Muscle of leg (tissue), 11 donors: ENCODE data around the gene RIMBP2. TPM values are rescaled to one million over a fixed set of nuclear protein-coding genes. Genes with fewer than 3 reads are reported as not detected.

Experiments
- DNase-seq: peaks from one replicate; pipeline ENCODE4 v3.0.0; 2013
- H3K27ac ChIP-seq: one replicate; pipeline ENCODE4 v1.5.1; 2013; ENCODE audit warnings: mild to moderate bottlenecking, low read length, control low read depth
- H3K27me3 ChIP-seq: one replicate; pipeline ENCODE4 v1.6.1; 2013; ENCODE audit warnings: low read length; ENCODE audit not compliant: control insufficient read depth, insufficient read depth
- H3K36me3 ChIP-seq: one replicate; pipeline ENCODE4 v1.6.1; 2013; ENCODE audit warnings: low read length; ENCODE audit not compliant: control insufficient read depth, insufficient read depth
- H3K4me1 ChIP-seq: one replicate; pipeline ENCODE4 v1.6.1; 2013; ENCODE audit warnings: low read length; ENCODE audit not compliant: control insufficient read depth, insufficient read depth
- H3K4me3 ChIP-seq: one replicate; pipeline ENCODE4 v1.5.1; 2013; ENCODE audit warnings: low read length, control low read depth
- H3K9me3 ChIP-seq: replicated peaks from 2 replicates; pipeline ENCODE4 v1.6.1; 2013; ENCODE audit warnings: low read depth, low read length; ENCODE audit not compliant: control insufficient read depth
- WGBS: methylation state at CpG from one replicate; pipeline ENCODE4 v1.1.5; 2013; ENCODE audit warnings: missing lambda C conversion rate; ENCODE audit not compliant: insufficient coverage; 5-methylcytosine and 5-hydroxymethylcytosine counted together
- polyA plus RNA-seq, 8 donors: library from polyadenylated mRNA; unstranded; fragments of 120-200 nt; gene quantifications; one replicate each; pipeline versions ENCODE4 v1.2.1 to v1.2.3, GENCODE V29; 2013; ENCODE audit warnings: inconsistent platforms in 1 of 8, low replicate concordance in 1 of 8; ENCODE audit not compliant: insufficient read length in 8 of 8, insufficient read depth in 1 of 8
- total RNA-seq: library from RNA; stranded (reverse); fragments of 120-200 nt; gene quantifications from one replicate; pipeline ENCODE4 v1.2.4, GENCODE V29; 2013

The RIMBP2 gene
- total and polyA plus RNA-seq, 9 donors: 0.46 to 2.1 (median 0.87) TPM

- H3K4me3 ChIP-seq: no peak overlapping the region
- peaks cover 6% of the 10 kb centered on the region for H3K9me3 ChIP-seq
- no peaks in the 10 kb centered on the region for H3K4me1 ChIP-seq
- DNase-seq: no peak
- H3K27ac ChIP-seq: no peak overlapping the region
- no peaks in the 10 kb centered on the region for H3K36me3 ChIP-seq
- WGBS: no CpG with 5 or more reads among the region's 1 CpG
- no peaks in the 10 kb centered on the region for H3K27me3 ChIP-seq
These were observed 150.9 kb downstream of the RIMBP2 start for GRCh38 chr12:130565189-130565588.

DNA sequence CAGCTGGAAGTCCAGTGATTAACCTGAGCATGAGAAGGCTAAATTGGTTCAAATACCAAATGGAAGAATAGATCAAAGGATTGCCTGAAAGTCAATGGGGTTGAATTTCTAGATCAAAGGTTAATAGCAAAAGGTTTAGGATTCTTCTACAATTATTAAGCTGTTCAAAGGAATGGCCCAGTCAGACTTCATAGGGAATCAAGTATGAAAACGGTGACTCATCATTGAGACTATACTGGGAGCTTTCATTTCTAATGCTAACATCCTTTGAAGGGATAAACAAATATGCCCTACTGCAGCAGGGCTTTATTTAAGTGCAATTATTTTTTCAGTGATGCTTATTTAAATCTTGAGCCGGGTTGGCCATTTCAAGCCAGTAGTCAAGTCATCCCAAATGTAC is 152.8 kb downstream of the RIMBP2 start:
- no peaks in the 10 kb centered on the region for H3K27me3 ChIP-seq
- peaks cover 6% of the 10 kb centered on the region for H3K9me3 ChIP-seq
- H3K4me3 ChIP-seq: no peak overlapping the region
- DNase-seq: no peak
- H3K4me1 ChIP-seq: no peaks in the 10 kb centered on the region
- H3K36me3 ChIP-seq: no peaks in the 10 kb centered on the region
- no peak overlapping the region for H3K27ac ChIP-seq
- no CpG with 5 or more reads among the region's 2 CpGs for WGBS

DNA sequence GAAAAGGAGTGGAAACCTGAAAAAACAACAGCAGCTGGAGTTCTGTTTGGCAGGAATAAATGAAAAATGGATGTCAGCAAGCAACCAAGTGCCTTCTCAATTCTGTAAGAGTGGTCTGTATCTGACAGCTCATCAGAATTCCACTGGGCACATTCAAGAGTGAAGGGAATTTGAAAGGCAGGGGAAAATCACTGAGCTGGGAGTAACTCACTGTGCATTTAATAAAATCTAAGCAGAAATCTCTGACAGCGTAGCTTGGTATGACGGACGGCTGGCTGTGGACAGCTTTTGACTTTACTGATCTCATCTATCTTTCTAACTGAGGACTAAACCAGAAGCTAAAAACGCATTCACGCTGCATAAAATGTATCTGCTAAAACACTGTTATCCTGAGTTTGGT is 153.4 kb downstream of the RIMBP2 start:
- no peaks in the 10 kb centered on the region for H3K27me3 ChIP-seq

GRCh38 chr12:130560321-130560720 is 155.8 kb downstream of the RIMBP2 start:
- H3K27me3 ChIP-seq: no peaks in the 10 kb centered on the region
- WGBS: 90% methylated on average over 8 of the region's 11 CpGs

More for the DNA sequence above, 153.4 kb downstream of the RIMBP2 start:
- Histone ChIP-seq H3K4me3 (no peak overlapping the region), H3K9me3 (peaks cover 6% of the 10 kb centered on the region), H3K36me3 (no peaks in the 10 kb centered on the region), H3K27ac (no peak overlapping the region), H3K4me1 (no peaks in the 10 kb centered on the region)
- no peak for DNase-seq
- 48% methylated on average over 5 of the region's 5 CpGs for WGBS

DNA sequence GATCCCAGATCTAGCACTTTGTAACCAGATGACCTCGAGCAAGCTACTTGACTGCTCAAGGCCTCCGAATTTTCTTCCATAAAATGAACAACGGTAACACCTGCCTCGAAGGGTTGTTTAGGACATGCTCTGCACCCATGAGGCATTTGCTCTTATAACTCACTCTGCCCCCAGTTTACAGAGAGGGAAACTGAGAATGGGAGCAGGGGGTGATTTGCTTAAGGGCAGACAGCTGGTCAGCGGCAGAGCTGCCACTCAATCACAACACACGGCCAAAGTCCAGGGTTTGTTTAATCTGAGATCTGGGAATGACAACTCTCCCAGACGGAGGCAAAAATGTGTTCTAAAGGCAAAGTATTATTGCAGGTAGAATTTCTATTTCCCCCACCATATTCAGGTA is 156.3 kb downstream of the RIMBP2 start:
- Histone ChIP-seq H3K4me1 (no peaks in the 10 kb centered on the region), H3K27ac (no peak overlapping the region), H3K27me3 (no peaks in the 10 kb centered on the region), H3K4me3 (no peak overlapping the region), H3K9me3 (no peaks in the 10 kb centered on the region), H3K36me3 (no peaks in the 10 kb centered on the region)
- WGBS: 75% methylated on average over 3 of the region's 7 CpGs
- no peak for DNase-seq

More at GRCh38 chr12:130560321-130560720, 155.8 kb downstream of the RIMBP2 start:
- Histone ChIP-seq H3K4me3 (no peak overlapping the region), H3K4me1 (no peaks in the 10 kb centered on the region), H3K27ac (no peak overlapping the region), H3K36me3 (no peaks in the 10 kb centered on the region), H3K9me3 (peaks cover 2% of the 10 kb centered on the region)
- no peak for DNase-seq

GRCh38 chr12:130557886-130558765 is 158.0 kb downstream of the RIMBP2 start:
- Histone ChIP-seq H3K4me1 (no peaks in the 10 kb centered on the region), H3K4me3 (no peak overlapping the region), H3K27me3 (no peaks in the 10 kb centered on the region), H3K36me3 (no peaks in the 10 kb centered on the region), H3K9me3 (no peaks in the 10 kb centered on the region), H3K27ac (no peak overlapping the region)
- 50% methylated on average over 13 of the region's 16 CpGs for WGBS
- no peak for DNase-seq

DNA sequence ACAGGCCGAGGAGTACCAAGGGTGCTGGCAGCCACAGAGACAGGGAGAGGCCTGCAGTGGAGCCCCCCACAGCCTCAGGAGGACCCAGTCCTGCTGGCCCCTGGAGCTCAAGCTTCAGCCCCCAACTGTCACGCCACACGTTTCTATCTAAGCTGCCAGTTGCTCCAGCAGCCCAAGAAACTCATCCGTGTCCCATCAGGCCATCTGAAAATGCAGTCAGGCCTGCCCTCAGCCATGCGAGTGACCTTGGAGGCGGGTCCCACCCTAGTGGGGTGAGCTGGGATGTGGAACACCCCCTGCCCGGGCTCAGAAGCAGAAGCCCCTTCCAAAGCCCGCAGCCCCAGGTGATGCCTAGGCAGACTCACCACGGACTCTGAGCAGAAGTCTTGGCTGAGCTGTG is 158.9 kb downstream of the RIMBP2 start:
- H3K36me3 ChIP-seq: no peaks in the 10 kb centered on the region
- WGBS: 72% methylated on average over 7 of the region's 9 CpGs
- H3K4me3 ChIP-seq: no peak overlapping the region
- H3K4me1 ChIP-seq: no peaks in the 10 kb centered on the region
- H3K27me3 ChIP-seq: no peaks in the 10 kb centered on the region
- H3K27ac ChIP-seq: no peak overlapping the region
- H3K9me3 ChIP-seq: no peaks in the 10 kb centered on the region
- DNase-seq: no peak

DNA sequence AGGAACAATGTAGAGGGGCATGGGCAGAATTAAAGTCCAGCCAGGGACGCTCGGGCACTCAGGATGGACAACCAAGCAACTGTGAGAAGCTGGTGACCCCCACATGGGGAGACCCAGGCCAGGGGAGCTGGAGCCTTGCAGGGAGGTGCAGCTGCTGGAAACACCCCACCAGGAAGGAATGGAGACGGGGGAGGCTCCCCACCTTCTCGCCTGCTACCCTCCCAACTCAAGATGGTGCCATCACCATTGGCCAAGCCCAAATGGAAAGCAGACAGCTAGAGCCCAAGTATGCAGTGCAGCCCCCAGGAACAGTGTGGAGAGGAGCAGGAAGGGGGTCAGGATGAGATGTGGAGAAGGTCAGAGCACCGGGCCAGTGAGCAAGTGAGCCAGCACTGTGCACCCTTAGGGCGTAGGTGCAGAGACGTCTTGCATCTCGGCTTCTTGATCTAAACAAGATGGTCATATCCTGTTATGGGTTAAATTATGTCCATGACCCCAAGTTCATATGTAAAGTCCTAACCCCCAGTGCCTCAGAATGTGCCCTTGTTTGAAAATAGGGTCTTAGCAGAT is 159.5 kb downstream of the RIMBP2 start:
- no peaks in the 10 kb centered on the region for H3K27me3 ChIP-seq
- 81% methylated on average over 3 of the region's 8 CpGs for WGBS
- no peak overlapping the region for H3K27ac ChIP-seq
- DNase-seq: no peak
- no peaks in the 10 kb centered on the region for H3K4me1 ChIP-seq
- no peaks in the 10 kb centered on the region for H3K36me3 ChIP-seq
- H3K9me3 ChIP-seq: no peaks in the 10 kb centered on the region
- no peak overlapping the region for H3K4me3 ChIP-seq

DNA sequence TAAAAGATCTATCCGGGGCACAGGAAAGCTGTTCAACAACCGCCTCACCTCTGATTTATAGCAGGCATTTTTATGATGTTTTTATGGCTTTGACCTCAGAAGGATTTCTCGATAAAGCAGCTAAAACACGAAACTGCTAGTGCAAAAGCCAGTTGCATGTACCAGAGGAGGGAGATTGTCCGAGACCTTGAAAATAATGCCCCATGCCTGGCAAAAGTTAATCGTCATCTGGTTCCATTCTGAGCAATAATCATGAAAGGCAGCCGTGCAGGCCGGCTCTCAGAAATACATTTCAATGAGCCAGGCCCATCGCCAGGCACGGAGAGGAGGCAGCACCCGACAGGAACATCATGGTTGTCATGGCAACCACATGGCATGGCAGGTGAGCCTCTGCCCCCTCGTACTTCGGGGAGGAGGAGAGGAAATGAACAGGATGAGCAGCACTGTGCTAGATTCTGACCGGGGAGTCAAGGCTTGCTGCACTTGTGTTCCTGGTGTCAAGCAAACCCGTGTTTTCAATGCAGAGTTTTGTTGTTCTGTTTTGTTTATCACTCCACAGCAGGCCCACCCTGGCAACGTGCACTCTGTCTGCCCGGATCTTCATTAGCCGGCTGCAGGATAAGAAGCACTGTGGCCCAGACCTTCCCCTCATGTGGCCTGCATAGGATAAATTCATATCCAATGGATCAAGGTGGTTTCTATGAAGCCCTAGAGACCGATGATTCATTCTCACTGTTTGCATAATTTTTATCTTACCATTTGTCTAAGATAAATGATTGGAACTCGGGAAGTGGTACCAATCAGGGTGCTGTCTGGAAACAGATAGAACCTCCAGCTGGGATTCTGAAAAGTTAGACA is 160.2 kb downstream of the RIMBP2 start:
- DNase-seq: no peak
- 11% methylated on average over 13 of the region's 20 CpGs for WGBS
- Histone ChIP-seq H3K36me3 (no peaks in the 10 kb centered on the region), H3K27me3 (no peaks in the 10 kb centered on the region), H3K27ac (no peak overlapping the region), H3K4me3 (no peak overlapping the region), H3K4me1 (no peaks in the 10 kb centered on the region), H3K9me3 (peaks cover 3% of the 10 kb centered on the region)

DNA sequence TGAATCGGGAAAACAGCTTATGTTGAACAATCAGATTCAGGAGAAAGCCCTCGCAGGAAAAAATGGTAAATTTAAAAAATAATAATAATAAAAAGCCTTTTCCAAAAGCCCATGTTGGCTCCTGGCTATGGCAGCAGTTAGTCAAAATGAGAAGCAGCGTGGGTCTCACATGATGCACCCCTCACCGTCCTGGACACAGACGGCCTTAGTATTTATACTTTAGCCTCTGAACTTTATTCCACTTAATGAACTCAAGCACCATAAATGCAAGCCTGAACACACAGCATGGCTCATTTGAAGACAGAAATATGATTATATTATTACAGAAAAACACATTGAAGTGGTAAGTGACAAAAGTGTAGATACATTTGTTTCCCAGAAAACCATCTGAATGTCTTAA is 160.9 kb downstream of the RIMBP2 start:
- no peaks in the 10 kb centered on the region for H3K36me3 ChIP-seq
- H3K27me3 ChIP-seq: no peaks in the 10 kb centered on the region
- no peak overlapping the region for H3K4me3 ChIP-seq
- H3K27ac ChIP-seq: no peak overlapping the region
- no peak for DNase-seq
- WGBS: 33% methylated on average over 1 of the region's 5 CpGs
- H3K4me1 ChIP-seq: no peaks in the 10 kb centered on the region
- peaks cover 4% of the 10 kb centered on the region for H3K9me3 ChIP-seq
